ENCODE data around the gene PKP4.

The PKP4 gene

GRCh38 chr2:158457826-158458616, 1.3 kb downstream of the PKP4 start:
- Histone ChIP-seq H3K27me3 (replicated peaks in 2 of 5; ENCODE audit: control insufficient read depth in 4 of 5, insufficient read depth in 5 of 5, low read length in 4 of 5) (peaks cover 0 to 4% (median 0%) of the 10 kb centered on the region in 5 experiments), H3K4me1 (ENCODE audit: control extremely low read depth in 1 of 4, control insufficient read depth in 4 of 4, insufficient read depth in 4 of 4, low read length in 3 of 4) (peaks cover 10 to 33% (median 19%) of the 10 kb centered on the region in 4 experiments), H3K36me3 (ENCODE audit: control insufficient read depth in 4 of 4, insufficient read depth in 4 of 4, low read length in 3 of 4) (no peaks in the 10 kb centered on the region), H3K9me3 (ENCODE audit: control extremely low read depth in 1 of 5, control insufficient read depth in 4 of 5, insufficient read depth in 2 of 5, low read depth in 1 of 5, low read length in 4 of 5) (no peaks in the 10 kb centered on the region), H3K27ac (ENCODE audit: insufficient read depth in 1 of 2, low read depth in 1 of 2, low read length in 2 of 2, poor library complexity in 1 of 2, severe bottlenecking in 2 of 2) (peak overlapping the region; percentile 29 to 79), H3K4me3 (ENCODE audit: control insufficient read depth in 1 of 7, extremely low read depth in 1 of 7, insufficient read depth in 4 of 7, low read depth in 2 of 7, low read length in 6 of 7) (peak overlapping the region; percentile 76 to 92 (median 83))
- ChIA-PET POLR2A (interaction anchor here (0.7 kb wide), 1 partner anchor 155 kb away, joined by 3 read pairs; no protein-coding TSS in a partner anchor), CTCF (interaction anchor here (0.6 to 3.5 kb wide), 12 partner anchors 9 to 678 kb away, joined by 3 to 19 read pairs (median 4); no protein-coding TSS in a partner anchor)
- peak; percentile 69 to 87 (median 80) for DNase-seq
- WGBS (ENCODE audit: insufficient coverage), result 0% methylated on average over 41 of the region's 61 CpGs

- peak overlapping the region in 6 of 7 experiments; percentile 76 to 92 (median 82) for H3K4me3 ChIP-seq (ENCODE audit: control insufficient read depth in 1 of 7, extremely low read depth in 1 of 7, insufficient read depth in 4 of 7, low read depth in 2 of 7, low read length in 6 of 7)
- no peak overlapping the region for H3K27ac ChIP-seq (ENCODE audit: insufficient read depth in 1 of 2, low read depth in 1 of 2, low read length in 2 of 2, poor library complexity in 1 of 2, severe bottlenecking in 2 of 2)
- peaks cover 0 to 4% (median 0%) of the 10 kb centered on the region in 5 experiments for H3K27me3 ChIP-seq (replicated peaks in 2 of 5; ENCODE audit: control insufficient read depth in 4 of 5, insufficient read depth in 5 of 5, low read length in 4 of 5)
- no peaks in the 10 kb centered on the region for H3K9me3 ChIP-seq (ENCODE audit: control extremely low read depth in 1 of 5, control insufficient read depth in 4 of 5, insufficient read depth in 2 of 5, low read depth in 1 of 5, low read length in 4 of 5)
- CTCF ChIA-PET, result interaction anchor here (0.6 to 3.5 kb wide), 9 partner anchors 8 to 678 kb away, joined by 3 to 19 read pairs (median 3); no protein-coding TSS in a partner anchor
- peaks cover 10 to 33% (median 19%) of the 10 kb centered on the region in 4 experiments for H3K4me1 ChIP-seq (ENCODE audit: control extremely low read depth in 1 of 4, control insufficient read depth in 4 of 4, insufficient read depth in 4 of 4, low read length in 3 of 4)
- WGBS (ENCODE audit: insufficient coverage), result 21% methylated on average over 8 of the region's 9 CpGs
- POLR2A ChIA-PET, result no interaction called here
- DNase-seq, result no peak
- H3K36me3 ChIP-seq (ENCODE audit: control insufficient read depth in 4 of 4, insufficient read depth in 4 of 4, low read length in 3 of 4), result no peaks in the 10 kb centered on the region
Measured at GRCh38 chr2:158458617-158458920, 1.8 kb downstream of the PKP4 start.

DNA sequence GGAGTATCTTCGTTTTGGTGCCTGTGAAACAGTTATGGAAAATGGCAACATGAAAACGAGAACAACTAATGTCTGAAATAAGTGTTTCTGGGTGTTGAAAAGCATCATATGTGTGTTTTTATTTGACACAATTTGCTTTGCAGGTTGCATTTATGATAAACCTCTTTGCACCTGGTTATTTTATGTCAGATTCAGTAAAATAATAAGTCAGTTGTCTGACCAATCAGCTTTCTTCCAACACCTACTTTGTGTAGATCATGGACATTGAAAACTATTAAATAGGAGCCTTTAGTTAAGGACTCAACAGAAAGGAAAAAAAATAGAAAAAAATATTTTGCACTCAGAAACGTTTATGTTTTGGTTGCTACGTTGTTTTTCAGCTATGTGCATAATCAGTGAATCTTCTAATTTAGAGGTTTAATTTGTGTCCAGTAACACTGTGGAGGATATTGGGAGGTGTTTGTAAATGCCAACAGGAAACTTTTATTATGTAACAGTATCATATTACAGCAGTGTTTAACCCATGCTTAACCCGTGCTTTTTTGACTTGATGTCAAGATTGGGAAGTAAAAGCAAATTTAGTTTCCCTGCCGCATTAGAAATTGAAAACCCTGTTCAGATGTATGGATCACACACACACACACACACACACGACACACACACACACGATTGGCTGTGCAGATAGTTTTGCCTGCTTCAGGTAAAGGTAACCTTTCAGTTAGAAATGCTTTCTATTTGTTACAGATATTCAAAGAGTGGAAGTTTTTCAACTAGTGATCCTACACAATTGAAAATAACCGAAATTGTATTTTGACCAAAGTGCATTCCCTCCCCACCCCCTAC, 2.6 kb downstream of the PKP4 start:
- Histone ChIP-seq H3K9me3 (ENCODE audit: control extremely low read depth in 1 of 5, control insufficient read depth in 4 of 5, insufficient read depth in 2 of 5, low read depth in 1 of 5, low read length in 4 of 5) (no peaks in the 10 kb centered on the region), H3K27ac (ENCODE audit: insufficient read depth in 1 of 2, low read depth in 1 of 2, low read length in 2 of 2, poor library complexity in 1 of 2, severe bottlenecking in 2 of 2) (no peak overlapping the region), H3K27me3 (replicated peaks in 2 of 5; ENCODE audit: control insufficient read depth in 4 of 5, insufficient read depth in 5 of 5, low read length in 4 of 5) (peaks cover 0 to 1% (median 0%) of the 10 kb centered on the region in 5 experiments), H3K4me3 (ENCODE audit: control insufficient read depth in 1 of 7, extremely low read depth in 1 of 7, insufficient read depth in 4 of 7, low read depth in 2 of 7, low read length in 6 of 7) (peak overlapping the region in 2 of 7 experiments; percentile 83 to 92), H3K4me1 (ENCODE audit: control extremely low read depth in 1 of 4, control insufficient read depth in 4 of 4, insufficient read depth in 4 of 4, low read length in 3 of 4) (peaks cover 10 to 33% (median 19%) of the 10 kb centered on the region in 4 experiments), H3K36me3 (ENCODE audit: control insufficient read depth in 4 of 4, insufficient read depth in 4 of 4, low read length in 3 of 4) (no peaks in the 10 kb centered on the region)
- ChIA-PET CTCF (interaction anchor here (1.0 to 1.3 kb wide), 4 partner anchors 10 to 279 kb away, joined by 3 to 4 read pairs (median 4); no protein-coding TSS in a partner anchor), POLR2A (no interaction called here)
- 84% methylated on average over 4 of the region's 9 CpGs for WGBS (ENCODE audit: insufficient coverage)
- DNase-seq, result no peak

GRCh38 chr2:158460632-158461297, 4.0 kb downstream of the PKP4 start:
- peak in 2 of 3 donors; percentile 32 to 36 for DNase-seq
- Histone ChIP-seq H3K36me3 (ENCODE audit: control insufficient read depth in 4 of 4, insufficient read depth in 4 of 4, low read length in 3 of 4) (no peaks in the 10 kb centered on the region), H3K4me3 (ENCODE audit: control insufficient read depth in 1 of 7, extremely low read depth in 1 of 7, insufficient read depth in 4 of 7, low read depth in 2 of 7, low read length in 6 of 7) (no peak overlapping the region), H3K4me1 (ENCODE audit: control extremely low read depth in 1 of 4, control insufficient read depth in 4 of 4, insufficient read depth in 4 of 4, low read length in 3 of 4) (peaks cover 10 to 33% (median 19%) of the 10 kb centered on the region in 4 experiments), H3K27me3 (replicated peaks in 2 of 5; ENCODE audit: control insufficient read depth in 4 of 5, insufficient read depth in 5 of 5, low read length in 4 of 5) (no peaks in the 10 kb centered on the region), H3K9me3 (ENCODE audit: control extremely low read depth in 1 of 5, control insufficient read depth in 4 of 5, insufficient read depth in 2 of 5, low read depth in 1 of 5, low read length in 4 of 5) (no peaks in the 10 kb centered on the region), H3K27ac (ENCODE audit: insufficient read depth in 1 of 2, low read depth in 1 of 2, low read length in 2 of 2, poor library complexity in 1 of 2, severe bottlenecking in 2 of 2) (no peak overlapping the region)
- ChIA-PET CTCF (interaction anchor here (1.1 to 2.0 kb wide), 2 partner anchors 11 to 13 kb away, joined by 3 to 7 read pairs; no protein-coding TSS in a partner anchor), POLR2A (no interaction called here)
- WGBS (ENCODE audit: insufficient coverage), result 100% methylated on average over 2 of the region's 3 CpGs

GRCh38 chr2:158463496-158464095, 6.8 kb downstream of the PKP4 start:
- Histone ChIP-seq H3K4me3 (ENCODE audit: control insufficient read depth in 1 of 7, extremely low read depth in 1 of 7, insufficient read depth in 4 of 7, low read depth in 2 of 7, low read length in 6 of 7) (no peak overlapping the region), H3K4me1 (ENCODE audit: control extremely low read depth in 1 of 4, control insufficient read depth in 4 of 4, insufficient read depth in 4 of 4, low read length in 3 of 4) (peaks cover 1 to 19% (median 8%) of the 10 kb centered on the region in 4 experiments), H3K36me3 (ENCODE audit: control insufficient read depth in 4 of 4, insufficient read depth in 4 of 4, low read length in 3 of 4) (no peaks in the 10 kb centered on the region), H3K27me3 (replicated peaks in 2 of 5; ENCODE audit: control insufficient read depth in 4 of 5, insufficient read depth in 5 of 5, low read length in 4 of 5) (no peaks in the 10 kb centered on the region), H3K27ac (ENCODE audit: insufficient read depth in 1 of 2, low read depth in 1 of 2, low read length in 2 of 2, poor library complexity in 1 of 2, severe bottlenecking in 2 of 2) (no peak overlapping the region), H3K9me3 (ENCODE audit: control extremely low read depth in 1 of 5, control insufficient read depth in 4 of 5, insufficient read depth in 2 of 5, low read depth in 1 of 5, low read length in 4 of 5) (no peaks in the 10 kb centered on the region)
- CTCF ChIA-PET, result interaction anchor here (0.6 to 0.7 kb wide), 3 partner anchors 26 to 142 kb away, joined by 3 to 4 read pairs (median 3); no protein-coding TSS in a partner anchor
- DNase-seq, result no peak
- POLR2A ChIA-PET, result interaction anchor here (0.7 kb wide), 1 partner anchor 15 kb away, joined by 3 read pairs; no protein-coding TSS in a partner anchor
- 100% methylated on average over 4 of the region's 6 CpGs for WGBS (ENCODE audit: insufficient coverage)

- Histone ChIP-seq H3K36me3 (ENCODE audit: control insufficient read depth in 4 of 4, insufficient read depth in 4 of 4, low read length in 3 of 4) (no peaks in the 10 kb centered on the region), H3K9me3 (ENCODE audit: control extremely low read depth in 1 of 5, control insufficient read depth in 4 of 5, insufficient read depth in 2 of 5, low read depth in 1 of 5, low read length in 4 of 5) (no peaks in the 10 kb centered on the region), H3K4me3 (ENCODE audit: control insufficient read depth in 1 of 7, extremely low read depth in 1 of 7, insufficient read depth in 4 of 7, low read depth in 2 of 7, low read length in 6 of 7) (no peak overlapping the region), H3K4me1 (ENCODE audit: control extremely low read depth in 1 of 4, control insufficient read depth in 4 of 4, insufficient read depth in 4 of 4, low read length in 3 of 4) (peaks cover 0 to 9% (median under 1%) of the 10 kb centered on the region in 4 experiments), H3K27ac (ENCODE audit: insufficient read depth in 1 of 2, low read depth in 1 of 2, low read length in 2 of 2, poor library complexity in 1 of 2, severe bottlenecking in 2 of 2) (no peak overlapping the region), H3K27me3 (replicated peaks in 2 of 5; ENCODE audit: control insufficient read depth in 4 of 5, insufficient read depth in 5 of 5, low read length in 4 of 5) (no peaks in the 10 kb centered on the region)
- peak; percentile 27 to 51 (median 45) for DNase-seq
- WGBS (ENCODE audit: insufficient coverage), result no CpG with 5 or more reads among the region's 4 CpGs
- ChIA-PET CTCF (interaction anchor here (0.6 to 1.1 kb wide), 4 partner anchors 9 to 866 kb away, joined by 3 to 5 read pairs (median 4); no protein-coding TSS in a partner anchor), POLR2A (no interaction called here)
Measured at GRCh38 chr2:158464426-158465281, 7.9 kb downstream of the PKP4 start.
